Endodermal cell (in vitro differentiated cells): ENCODE results near the gene SCGB3A1. TPM values are rescaled to one million over a fixed set of nuclear protein-coding genes. Genes with fewer than 3 reads are reported as not detected.

ENCODE experiments used
- DNase-seq: peaks from one replicate; pipeline ENCODE4 v3.0.0-alpha.2; 2017
- H3K27ac ChIP-seq: 2 replicates; pipeline ENCODE4 v1.5.1; 2013; ENCODE audit warnings: mild to moderate bottlenecking, low read depth, low read length, moderate library complexity
- H3K27me3 ChIP-seq: 2 replicates; pipeline ENCODE4 v1.6.1; 2013; ENCODE audit warnings: mild to moderate bottlenecking, low read length, moderate library complexity; ENCODE audit not compliant: insufficient read depth, control insufficient read depth, poor library complexity, severe bottlenecking
- H3K36me3 ChIP-seq: 2 replicates; pipeline ENCODE4 v1.7.0; 2013; ENCODE audit warnings: mild to moderate bottlenecking, low read length, moderate library complexity; ENCODE audit not compliant: control insufficient read depth, insufficient read depth
- H3K4me1 ChIP-seq: one replicate; pipeline ENCODE4 v1.7.0; 2013; ENCODE audit warnings: low read length; ENCODE audit not compliant: control insufficient read depth, insufficient read depth
- H3K4me3 ChIP-seq: 2 replicates; pipeline ENCODE4 v1.5.1; 2013; ENCODE audit warnings: mild to moderate bottlenecking, low read length, moderate library complexity
- H3K9ac ChIP-seq: 2 replicates; pipeline ENCODE4 v1.6.1; 2013; ENCODE audit warnings: mild to moderate bottlenecking, low read length, moderate library complexity; ENCODE audit not compliant: poor library complexity, severe bottlenecking; ENCODE audit errors: extremely low read depth
- H3K9me3 ChIP-seq: 2 replicates; pipeline ENCODE4 v1.6.1; 2013; ENCODE audit warnings: mild to moderate bottlenecking, low read length, moderate library complexity; ENCODE audit not compliant: control insufficient read depth
- H3K27ac Mint-ChIP-seq: 2 replicates; pipeline ENCODE4 v1.8.0; 2020; ENCODE audit warnings: mixed read lengths
- H3K27me3 Mint-ChIP-seq: 2 replicates; pipeline ENCODE4 v1.8.0; 2021; ENCODE audit warnings: mild to moderate bottlenecking, mixed read lengths; ENCODE audit not compliant: insufficient read depth
- H3K36me3 Mint-ChIP-seq: 2 replicates; pipeline ENCODE4 v1.8.0; 2020; ENCODE audit warnings: low read depth, mixed read lengths
- H3K4me1 Mint-ChIP-seq: 2 replicates; pipeline ENCODE4 v1.8.0; 2020; ENCODE audit warnings: mixed read lengths
- H3K4me3 Mint-ChIP-seq: 2 replicates; pipeline ENCODE4 v1.8.0; 2020; ENCODE audit warnings: mild to moderate bottlenecking, moderate library complexity, mixed read lengths
- H3K9me3 Mint-ChIP-seq: 2 replicates; pipeline ENCODE4 v1.8.0; 2020; ENCODE audit warnings: mild to moderate bottlenecking, mixed read lengths
- CTCF ChIP-seq: fragments of 200-600 bp; sonication (generic); conservative IDR thresholded peaks from 2 replicates; pipeline ENCODE4 v1.5.0; 2021; ENCODE audit warnings: antibody characterized with exemption, mild to moderate bottlenecking
- WGBS, 2 experiments: methylation state at CpG; one replicate each; pipeline versions ENCODE4 v1.1.5 to v1.1.7; 2013; ENCODE audit warnings: missing lambda C conversion rate in 2 of 2, mixed read lengths in 1 of 2; ENCODE audit not compliant: insufficient coverage in 1 of 2, insufficient read length in 1 of 2; 5-methylcytosine and 5-hydroxymethylcytosine counted together
- total RNA-seq, 2 donors: library from RNA; stranded (reverse); fragmentation: NEBNext Ultra II Directional in 1 of 2; extraction: Animal tissue kit (Norgen Biotek cat#: 25700) in 1 of 2; gene quantifications; 2 replicates in 1 of 2; 3 replicates in 1 of 2; pipeline ENCODE4 v1.2.1, GENCODE V29; 2021

Gene SCGB3A1
- total RNA-seq, 2 donors from 2014 or later: 0.57 TPM; not detected in 1

GRCh38 chr5:180593446-180594206 lies 2.3 kb upstream of the SCGB3A1 start:
- Histone ChIP-seq H3K36me3 (no peaks in the 10 kb centered on the region), H3K9me3 (no peaks in the 10 kb centered on the region), H3K9ac (no peak overlapping the region), H3K27ac (no peak overlapping the region), H3K4me1 (no peaks in the 10 kb centered on the region), H3K4me3 (no peak overlapping the region), H3K27me3 (peaks cover 50% of the 10 kb centered on the region)
- no peak overlapping the region for H3K4me3 Mint-ChIP-seq
- no peaks in the 10 kb centered on the region for H3K9me3 Mint-ChIP-seq
- no peak overlapping the region for H3K27ac Mint-ChIP-seq
- H3K4me1 Mint-ChIP-seq: no peaks in the 10 kb centered on the region
- peaks cover 47% of the 10 kb centered on the region for H3K27me3 Mint-ChIP-seq
- H3K36me3 Mint-ChIP-seq: no peaks in the 10 kb centered on the region
- no peak for TF ChIP-seq CTCF
- no peak for DNase-seq
- WGBS, 2 experiments: 94 to 97% methylated on average over 10 to 19 of the region's 19 CpGs

GRCh38 chr5:180592176-180592575 lies 877 bp upstream of the SCGB3A1 start:
- H3K27ac ChIP-seq: no peak overlapping the region
- no peaks in the 10 kb centered on the region for H3K9me3 ChIP-seq
- Mint-ChIP-seq H3K9me3 (no peaks in the 10 kb centered on the region), H3K27me3 (peaks cover 60% of the 10 kb centered on the region), H3K4me1 (no peaks in the 10 kb centered on the region), H3K36me3 (no peaks in the 10 kb centered on the region), H3K4me3 (peak overlapping the region; percentile 17), H3K27ac (no peak overlapping the region)
- DNase-seq: no peak
- peaks cover 64% of the 10 kb centered on the region for H3K27me3 ChIP-seq
- H3K36me3 ChIP-seq: no peaks in the 10 kb centered on the region
- no peak overlapping the region for H3K4me3 ChIP-seq
- no peaks in the 10 kb centered on the region for H3K4me1 ChIP-seq
- TF ChIP-seq CTCF: no peak
- 83 to 85% methylated on average over 9 to 10 of the region's 10 CpGs for WGBS, 2 experiments
- no peak overlapping the region for H3K9ac ChIP-seq

GRCh38 chr5:180590543-180591310 lies 572 bp downstream of the SCGB3A1 start:
- Histone ChIP-seq H3K27me3 (peaks cover 65% of the 10 kb centered on the region), H3K27ac (no peak overlapping the region), H3K4me1 (no peaks in the 10 kb centered on the region), H3K9me3 (no peaks in the 10 kb centered on the region), H3K4me3 (peak overlapping the region; percentile 68), H3K36me3 (no peaks in the 10 kb centered on the region), H3K9ac (no peak overlapping the region)
- TF ChIP-seq CTCF: peak; percentile 47
- no peak overlapping the region for H3K27ac Mint-ChIP-seq
- H3K27me3 Mint-ChIP-seq: peaks cover 69% of the 10 kb centered on the region
- no peaks in the 10 kb centered on the region for H3K4me1 Mint-ChIP-seq
- DNase-seq: peak; percentile 77
- 3 to 8% methylated on average over 8 to 63 of the region's 63 CpGs for WGBS, 2 experiments
- H3K9me3 Mint-ChIP-seq: no peaks in the 10 kb centered on the region
- H3K36me3 Mint-ChIP-seq: no peaks in the 10 kb centered on the region
- no peak overlapping the region for H3K4me3 Mint-ChIP-seq
